HL-60/S4 (cell line): ENCODE data around the gene FAH.
"Not testable (repeated sequence)": the region's sequence is repeated elsewhere in the genome, so short reads cannot be mapped to it uniquely, and the experiment has no call there.

Experiments
- in situ Hi-C: fragments of 300-500 bp; cut with MboI; formaldehyde crosslinking; loops from 2 replicates; pipeline ENCODE4 v1.14.3; 2022; ENCODE audit warnings: low sequenced_read_pairs

The FAH gene

GRCh38 chr15:80151148-80151547 is 1.7 kb upstream of the FAH start:
- in situ Hi-C loops, result no loop called here

- in situ Hi-C loops, result no loop called here
Observed at GRCh38 chr15:80151576-80151975, 1.2 kb upstream of the FAH start.

GRCh38 chr15:80152180-80152895 is 461 bp upstream of the FAH start:
- in situ Hi-C loops, result no loop called here

GRCh38 chr15:80153900-80154299 is 1.1 kb downstream of the FAH start:
- in situ Hi-C loops, result no loop called here

- in situ Hi-C loops, result no loop called here
Observed at GRCh38 chr15:80154336-80154735, 1.5 kb downstream of the FAH start.

- in situ Hi-C loops, result no loop called here
Observed at GRCh38 chr15:80155001-80155377, 2.2 kb downstream of the FAH start.

GRCh38 chr15:80155378-80156175 is 2.8 kb downstream of the FAH start:
- in situ Hi-C loops, result not testable (repeated sequence)

- in situ Hi-C loops, result no loop called here
Observed at GRCh38 chr15:80156176-80156720, 3.4 kb downstream of the FAH start.

GRCh38 chr15:80157215-80157614 is 4.4 kb downstream of the FAH start:
- in situ Hi-C loops, result no loop called here

- in situ Hi-C loops, result no loop called here
Observed at GRCh38 chr15:80159301-80159700, 6.5 kb downstream of the FAH start.

- in situ Hi-C loops, result no loop called here
Observed at GRCh38 chr15:80159811-80160569, 7.2 kb downstream of the FAH start.

- in situ Hi-C loops, result no loop called here
Observed at GRCh38 chr15:80160570-80161156, 7.9 kb downstream of the FAH start.

- in situ Hi-C loops, result no loop called here
Observed at GRCh38 chr15:80161468-80162016, 8.7 kb downstream of the FAH start.

GRCh38 chr15:80162059-80162554 is 9.3 kb downstream of the FAH start:
- in situ Hi-C loops, result no loop called here

GRCh38 chr15:80163217-80163616 is 10.4 kb downstream of the FAH start:
- in situ Hi-C loops, result no loop called here

GRCh38 chr15:80163897-80164296 is 11.1 kb downstream of the FAH start:
- in situ Hi-C loops, result no loop called here

GRCh38 chr15:80167936-80168335 is 15.1 kb downstream of the FAH start:
- in situ Hi-C loops, result no loop called here

- in situ Hi-C loops, result no loop called here
Observed at GRCh38 chr15:80168421-80168820, 15.6 kb downstream of the FAH start.

GRCh38 chr15:80169768-80170357 is 17.1 kb downstream of the FAH start:
- in situ Hi-C loops, result no loop called here

- in situ Hi-C loops, result no loop called here
Observed at GRCh38 chr15:80170596-80170995, 17.8 kb downstream of the FAH start.
